KOPT-K1 (cell line): ENCODE measurements around the gene ATP6V1B1.

ENCODE experiments used
- H3K27ac ChIP-seq: fragments of 200-600 bp; sonication (generic); 2 replicates; pipeline ENCODE4 v1.5.1; 2016; ENCODE audit warnings: antibody characterized with exemption, mild to moderate bottlenecking, low read depth, low read length; ENCODE audit not compliant: poor library complexity, severe bottlenecking
- H3K36me3 ChIP-seq: fragments of 200-600 bp; sonication (generic); 2 replicates; pipeline ENCODE4 v1.5.1; 2017; ENCODE audit warnings: antibody characterized with exemption, mild to moderate bottlenecking, low read length, moderate library complexity; ENCODE audit not compliant: insufficient read depth
- H3K9me3 ChIP-seq: fragments of 200-600 bp; sonication (generic); 2 replicates; pipeline ENCODE4 v1.5.1; 2017; ENCODE audit warnings: antibody characterized with exemption, low read length, mild to moderate bottlenecking; ENCODE audit not compliant: insufficient read depth, poor library complexity, severe bottlenecking

Gene ATP6V1B1

DNA sequence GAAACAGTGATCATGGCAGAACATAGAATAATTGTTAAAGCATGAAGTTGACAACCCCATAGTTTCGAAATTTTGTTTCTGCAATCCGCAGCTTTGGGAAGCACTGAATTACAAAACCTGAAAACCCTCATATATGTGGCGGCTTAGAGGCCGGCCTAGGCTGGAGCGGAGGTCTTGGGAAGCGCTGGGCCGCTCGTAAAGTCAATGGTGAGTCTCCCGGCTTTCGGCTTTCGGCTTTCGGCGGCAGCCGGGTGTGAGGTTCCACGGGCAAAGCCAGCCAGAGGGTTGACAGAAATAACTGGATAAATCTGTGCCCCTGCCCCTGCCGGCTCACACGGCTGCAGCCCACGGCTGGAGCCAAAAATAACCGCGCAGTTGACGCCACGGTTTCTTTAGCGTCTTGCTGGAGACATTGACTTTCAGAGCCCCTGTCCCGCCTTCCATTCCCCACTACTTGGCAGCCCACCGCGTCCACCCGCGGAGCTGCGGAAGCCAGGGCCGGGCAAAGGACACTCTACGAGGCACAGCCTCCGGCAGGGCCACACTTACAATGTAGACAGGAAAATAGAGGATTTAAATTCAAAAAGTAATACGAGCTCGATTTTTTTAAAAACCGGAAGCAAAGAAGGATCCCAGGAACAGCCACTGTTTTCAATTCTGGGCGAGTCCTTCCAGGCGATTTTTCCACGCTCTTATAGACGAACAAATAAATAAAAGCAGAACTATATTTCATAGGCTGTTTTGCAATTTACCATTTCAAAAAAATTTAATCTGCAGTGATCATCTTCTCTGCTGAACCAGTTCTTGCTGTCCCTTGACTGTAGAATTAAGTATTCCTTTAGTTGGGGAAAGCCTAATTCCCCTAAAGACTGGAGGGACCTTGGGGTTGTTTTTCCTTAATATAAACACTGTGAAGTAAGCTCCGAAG lies 28.3 kb upstream of the ATP6V1B1 start:
- H3K36me3 ChIP-seq = no peaks in the 10 kb centered on the region
- no peak overlapping the region for H3K27ac ChIP-seq
- H3K9me3 ChIP-seq = no peaks in the 10 kb centered on the region

DNA sequence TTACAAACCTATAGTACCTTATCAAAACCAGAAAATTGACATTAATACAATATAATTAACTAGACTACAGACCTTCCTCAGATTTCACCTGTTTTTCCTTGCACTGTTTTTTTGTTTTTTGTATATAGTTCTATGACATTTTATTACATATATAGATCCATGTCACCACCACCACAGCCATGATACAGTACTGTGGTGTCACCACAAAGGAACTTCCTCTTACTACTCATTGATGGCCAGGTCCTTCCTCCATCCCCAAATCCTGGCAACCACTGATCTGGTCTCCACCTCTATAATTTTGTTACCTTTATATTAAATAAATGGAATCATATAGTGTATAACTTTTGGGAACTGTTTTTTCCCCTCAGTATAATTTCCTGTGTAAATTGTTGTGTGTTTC lies 19.4 kb upstream of the ATP6V1B1 start:
- no peak overlapping the region for H3K27ac ChIP-seq
- no peaks in the 10 kb centered on the region for H3K9me3 ChIP-seq
- no peaks in the 10 kb centered on the region for H3K36me3 ChIP-seq

DNA sequence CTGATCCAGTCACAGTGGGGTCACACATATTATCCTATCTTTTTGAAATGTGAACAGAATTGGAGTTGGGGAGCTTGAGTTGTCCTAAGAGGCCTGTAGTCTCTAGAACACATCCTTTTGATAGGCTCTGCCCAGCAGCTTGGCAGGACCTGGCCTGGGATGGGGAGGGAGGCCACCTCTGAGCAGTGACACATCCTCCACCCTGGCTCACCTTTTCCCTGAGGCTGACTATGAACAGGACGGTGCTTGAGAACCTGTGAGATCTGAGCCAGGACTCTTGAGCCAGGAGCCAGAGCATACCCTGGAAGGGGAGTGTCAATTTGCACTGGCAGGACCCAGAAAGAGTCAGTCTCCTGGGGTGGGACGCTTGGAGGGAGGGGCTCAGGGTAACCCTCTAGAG lies 17.7 kb upstream of the ATP6V1B1 start:
- no peak overlapping the region for H3K27ac ChIP-seq
- H3K9me3 ChIP-seq = no peaks in the 10 kb centered on the region
- no peaks in the 10 kb centered on the region for H3K36me3 ChIP-seq

DNA sequence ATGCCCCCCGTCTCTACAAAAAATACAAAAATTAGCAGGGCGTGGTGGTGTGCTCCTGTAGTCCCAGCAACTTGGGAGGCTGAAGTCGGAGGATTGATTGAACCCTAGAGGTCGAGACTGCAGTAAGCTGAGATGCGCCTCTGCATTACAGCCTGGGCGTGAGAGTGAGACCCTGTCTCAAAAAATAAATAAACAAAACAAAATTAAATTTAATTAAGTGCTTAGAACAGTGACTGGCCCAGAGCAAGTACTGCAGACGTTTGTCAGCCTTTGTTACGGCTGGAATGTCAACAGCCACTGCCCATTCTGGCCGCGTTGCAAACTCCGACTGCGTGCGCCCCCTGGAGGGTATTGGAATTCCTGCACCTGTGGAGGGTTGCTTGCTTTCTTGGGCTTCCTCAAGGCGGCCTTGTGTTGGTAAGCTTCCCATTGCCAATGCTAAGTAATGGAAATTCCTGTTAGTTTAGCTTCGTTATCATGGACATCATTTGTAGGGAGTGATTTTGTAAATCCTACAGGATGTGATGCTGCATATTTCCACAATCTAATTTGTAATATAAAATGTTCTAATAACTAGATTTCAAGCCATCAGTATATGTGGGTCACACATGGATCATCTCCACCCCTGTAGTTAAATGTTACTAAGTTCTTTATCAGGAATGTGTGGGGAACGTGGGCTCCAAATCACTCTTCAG lies 15.9 kb upstream of the ATP6V1B1 start:
- Histone ChIP-seq H3K36me3 (no peaks in the 10 kb centered on the region), H3K9me3 (no peaks in the 10 kb centered on the region), H3K27ac (no peak overlapping the region)

DNA sequence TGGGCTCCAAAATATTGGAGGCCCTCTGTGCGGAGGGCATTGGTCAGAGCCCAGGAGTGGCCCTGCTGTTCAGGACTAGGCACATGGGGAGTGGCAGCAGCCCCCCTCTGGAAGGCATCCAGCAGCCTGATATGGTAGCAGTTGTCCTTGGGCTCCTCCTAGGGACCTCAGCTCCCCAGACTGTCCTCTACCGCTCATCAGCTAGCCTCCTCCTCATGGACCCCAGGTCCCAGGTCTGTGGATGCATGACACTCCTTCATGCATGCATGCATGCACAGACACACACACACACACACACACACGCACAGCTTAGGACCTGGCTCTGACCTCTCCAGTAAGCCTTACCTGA lies 15.4 kb upstream of the ATP6V1B1 start:
- Histone ChIP-seq H3K9me3 (no peaks in the 10 kb centered on the region), H3K36me3 (no peaks in the 10 kb centered on the region), H3K27ac (no peak overlapping the region)

DNA sequence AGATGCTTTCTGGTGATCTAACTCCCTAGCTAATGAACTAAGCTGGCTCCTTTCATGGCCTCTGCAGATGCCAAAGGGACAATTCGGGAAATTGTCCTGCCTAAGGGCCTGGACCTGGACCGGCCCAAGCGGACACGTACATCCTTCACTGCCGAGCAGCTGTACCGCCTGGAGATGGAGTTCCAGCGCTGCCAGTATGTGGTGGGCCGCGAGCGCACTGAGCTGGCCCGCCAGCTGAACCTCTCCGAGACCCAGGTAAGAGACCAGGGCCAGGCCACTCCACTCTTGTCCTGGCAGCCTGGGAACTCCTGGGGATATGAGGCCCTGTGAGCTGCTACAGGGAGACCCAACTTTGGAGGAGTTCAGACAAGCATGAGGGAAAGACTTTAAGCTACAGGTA lies 14.7 kb upstream of the ATP6V1B1 start:
- H3K9me3 ChIP-seq = no peaks in the 10 kb centered on the region
- H3K36me3 ChIP-seq = no peaks in the 10 kb centered on the region
- no peak overlapping the region for H3K27ac ChIP-seq

DNA sequence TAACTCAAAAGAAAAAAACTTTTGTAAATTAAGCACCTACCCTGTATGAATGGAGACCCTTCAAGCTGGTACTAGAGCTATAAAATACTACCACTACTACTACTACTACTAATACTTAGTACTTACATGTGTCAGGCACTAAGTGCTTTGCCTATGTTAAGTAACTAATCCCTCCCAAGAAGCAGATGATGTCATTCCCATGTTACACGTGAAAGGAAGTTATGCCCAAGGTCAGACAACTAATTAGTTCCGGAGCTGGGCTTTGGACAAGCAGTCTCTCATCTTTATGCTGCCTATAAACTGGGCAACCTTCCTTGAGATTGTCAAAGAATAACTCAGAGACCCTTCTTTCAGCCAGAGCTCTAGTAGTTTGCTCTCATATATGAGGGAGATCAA lies 13.9 kb upstream of the ATP6V1B1 start:
- H3K9me3 ChIP-seq = no peaks in the 10 kb centered on the region
- H3K27ac ChIP-seq = no peak overlapping the region
- H3K36me3 ChIP-seq = no peaks in the 10 kb centered on the region

DNA sequence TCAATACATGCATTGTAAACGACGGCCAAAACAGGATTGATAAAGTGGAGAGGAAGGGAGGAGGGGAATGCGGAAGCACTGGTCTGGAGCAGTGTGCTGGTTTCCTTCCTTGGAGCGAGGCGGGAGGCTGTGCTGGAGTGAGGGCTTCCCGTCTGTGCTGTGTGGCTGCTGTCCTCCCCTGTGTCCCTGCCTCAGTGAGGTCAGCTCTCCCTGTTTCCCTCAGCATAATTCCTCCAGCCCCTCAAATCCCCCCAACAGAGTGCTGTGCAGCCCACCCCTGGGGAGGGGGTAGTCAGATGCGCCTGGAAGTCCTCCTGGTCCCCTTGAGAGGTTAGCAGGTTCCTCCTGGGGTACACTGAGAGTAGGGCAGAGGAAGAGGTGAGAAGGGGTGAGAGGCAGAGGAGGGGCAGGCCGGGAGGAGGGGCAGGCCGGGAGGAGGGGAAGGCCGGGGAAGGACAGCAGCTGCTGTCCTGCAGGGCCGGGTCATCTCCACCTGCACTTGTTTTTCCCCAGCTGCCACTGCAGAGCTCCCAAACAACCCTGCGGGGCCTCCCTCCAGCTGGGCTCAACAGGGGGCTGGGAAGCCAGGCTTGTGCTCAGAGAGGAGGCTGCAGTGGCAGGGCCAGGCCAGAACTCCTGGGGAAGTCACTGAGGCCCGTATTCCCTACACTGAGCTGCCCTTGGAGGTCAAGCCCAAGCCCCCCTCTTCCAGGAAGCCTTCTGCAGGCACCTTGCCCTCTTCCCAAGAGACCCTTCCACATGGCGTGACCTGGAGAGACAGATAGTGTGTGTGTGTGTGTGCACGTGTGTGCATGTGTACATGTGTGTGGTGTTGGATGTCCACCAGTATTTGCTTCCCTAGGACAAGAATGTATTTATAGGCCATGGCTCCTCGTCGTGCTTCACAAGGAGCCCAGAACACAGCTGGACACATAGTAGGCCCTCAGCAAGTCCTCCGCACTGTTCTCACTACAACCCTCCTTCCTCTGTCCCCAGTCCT lies 13.2 kb upstream of the ATP6V1B1 start:
- no peak overlapping the region for H3K27ac ChIP-seq
- no peaks in the 10 kb centered on the region for H3K36me3 ChIP-seq
- H3K9me3 ChIP-seq = no peaks in the 10 kb centered on the region

DNA sequence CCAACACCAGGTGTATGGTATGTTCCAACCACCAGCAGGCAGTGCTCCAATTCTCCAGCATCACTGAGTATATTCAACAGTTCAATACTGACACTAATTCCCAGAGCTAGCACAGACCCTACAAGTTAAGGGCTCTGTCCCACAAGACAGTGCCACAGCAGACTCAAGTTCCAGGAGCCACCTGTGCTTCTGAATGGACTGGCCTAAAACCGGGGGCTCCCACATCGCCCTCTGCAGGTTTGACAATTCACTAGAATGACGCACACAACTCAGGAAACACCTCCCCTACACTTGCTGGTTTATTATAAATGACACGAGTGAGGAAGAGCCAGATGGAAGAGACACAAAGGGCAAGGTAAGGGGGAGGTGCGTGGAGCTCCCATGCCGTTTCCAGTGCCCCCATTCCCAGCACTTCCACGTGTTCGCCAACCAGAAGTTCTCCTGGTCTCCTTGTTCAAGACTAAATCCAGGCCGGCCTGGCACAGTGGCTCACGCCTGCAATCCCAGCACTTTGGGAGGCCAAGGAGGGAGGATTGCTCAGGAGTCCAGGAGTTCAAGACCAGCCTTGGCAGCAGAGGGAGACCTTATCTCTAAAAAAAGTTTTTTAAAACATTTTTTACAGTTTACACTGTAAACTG lies 12.2 kb upstream of the ATP6V1B1 start:
- no peak overlapping the region for H3K27ac ChIP-seq
- H3K36me3 ChIP-seq = no peaks in the 10 kb centered on the region
- no peaks in the 10 kb centered on the region for H3K9me3 ChIP-seq

DNA sequence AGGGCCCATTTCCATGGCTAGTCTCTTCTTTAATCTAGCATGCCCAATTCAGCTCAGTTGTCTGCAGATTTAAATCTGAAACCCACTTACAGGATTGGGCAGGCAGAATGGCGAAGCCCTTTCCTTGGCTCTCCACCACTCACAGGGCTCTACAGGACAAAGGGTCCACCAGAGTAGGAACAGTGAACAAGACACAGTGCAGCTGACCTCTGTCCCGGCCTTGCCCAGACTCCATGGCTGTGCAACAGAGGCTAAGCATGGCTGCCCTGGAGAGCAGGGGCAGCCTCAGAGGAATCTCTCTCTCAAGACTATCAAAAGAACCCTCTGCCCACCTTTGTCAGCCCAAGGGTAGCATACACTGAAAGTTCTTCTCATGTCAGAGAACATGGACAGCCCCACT lies 9.7 kb upstream of the ATP6V1B1 start:
- Histone ChIP-seq H3K9me3 (no peaks in the 10 kb centered on the region), H3K27ac (no peak overlapping the region), H3K36me3 (no peaks in the 10 kb centered on the region)

DNA sequence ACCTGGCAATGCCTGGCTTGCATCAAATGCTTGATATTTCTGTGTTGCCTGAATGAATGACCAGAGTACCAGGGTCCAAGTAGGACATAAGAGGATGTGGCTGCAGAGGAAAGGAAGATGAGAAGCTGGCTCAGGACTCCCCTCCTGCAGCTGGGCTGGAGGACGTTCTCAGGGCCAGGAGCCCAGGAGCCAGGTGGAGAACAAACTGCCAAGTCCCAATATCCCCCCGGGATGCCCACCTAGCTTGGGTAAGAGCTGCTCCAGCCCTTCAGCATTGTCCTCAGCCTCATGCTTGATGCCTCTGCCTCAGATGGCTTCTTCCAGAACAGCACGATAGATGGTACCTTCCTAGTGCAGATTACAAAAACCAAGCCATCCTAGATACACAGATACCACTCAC lies 8.6 kb upstream of the ATP6V1B1 start:
- H3K27ac ChIP-seq = no peak overlapping the region
- H3K9me3 ChIP-seq = no peaks in the 10 kb centered on the region
- H3K36me3 ChIP-seq = no peaks in the 10 kb centered on the region

DNA sequence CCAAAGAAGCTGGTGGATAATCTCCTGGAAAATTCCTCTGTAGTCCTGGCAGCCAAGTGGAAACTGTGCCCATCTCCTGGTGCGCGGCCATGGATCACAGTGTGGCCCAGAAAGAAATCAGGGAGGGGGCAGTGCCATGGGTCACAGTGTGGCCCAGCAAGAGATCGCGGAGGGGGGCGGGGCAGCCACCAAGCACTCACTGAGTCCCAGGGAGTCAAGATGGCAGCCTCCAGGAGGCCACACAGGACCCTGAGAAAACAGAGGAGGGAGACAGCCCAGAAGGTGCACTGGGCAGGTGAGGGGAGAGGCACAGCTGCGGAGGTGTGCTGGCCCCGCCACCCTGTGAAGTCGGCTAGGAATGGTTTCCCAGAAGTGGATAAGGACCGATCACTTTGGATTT lies 8.1 kb upstream of the ATP6V1B1 start:
- no peak overlapping the region for H3K27ac ChIP-seq
- H3K9me3 ChIP-seq = no peaks in the 10 kb centered on the region
- H3K36me3 ChIP-seq = no peaks in the 10 kb centered on the region

DNA sequence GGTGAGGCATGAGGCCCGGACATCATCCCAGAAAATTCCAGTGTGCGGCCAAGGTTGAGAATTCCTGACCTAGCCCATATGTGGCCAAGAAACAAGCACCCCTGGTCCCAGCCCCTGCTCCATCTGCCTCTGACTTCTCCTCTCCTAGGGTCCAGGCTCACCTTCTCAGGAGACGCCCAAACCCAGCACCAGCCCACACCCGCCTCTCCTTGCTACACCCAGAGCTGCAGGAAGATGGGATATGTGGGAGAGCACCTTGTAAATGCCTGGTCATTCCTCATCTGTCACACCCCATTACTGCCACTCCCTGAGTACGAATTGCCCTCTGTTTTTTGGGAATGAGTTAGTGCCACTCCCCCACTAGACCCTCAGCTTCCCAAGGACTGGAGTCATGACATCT lies 7.3 kb upstream of the ATP6V1B1 start:
- H3K9me3 ChIP-seq = no peaks in the 10 kb centered on the region
- no peaks in the 10 kb centered on the region for H3K36me3 ChIP-seq
- H3K27ac ChIP-seq = no peak overlapping the region

DNA sequence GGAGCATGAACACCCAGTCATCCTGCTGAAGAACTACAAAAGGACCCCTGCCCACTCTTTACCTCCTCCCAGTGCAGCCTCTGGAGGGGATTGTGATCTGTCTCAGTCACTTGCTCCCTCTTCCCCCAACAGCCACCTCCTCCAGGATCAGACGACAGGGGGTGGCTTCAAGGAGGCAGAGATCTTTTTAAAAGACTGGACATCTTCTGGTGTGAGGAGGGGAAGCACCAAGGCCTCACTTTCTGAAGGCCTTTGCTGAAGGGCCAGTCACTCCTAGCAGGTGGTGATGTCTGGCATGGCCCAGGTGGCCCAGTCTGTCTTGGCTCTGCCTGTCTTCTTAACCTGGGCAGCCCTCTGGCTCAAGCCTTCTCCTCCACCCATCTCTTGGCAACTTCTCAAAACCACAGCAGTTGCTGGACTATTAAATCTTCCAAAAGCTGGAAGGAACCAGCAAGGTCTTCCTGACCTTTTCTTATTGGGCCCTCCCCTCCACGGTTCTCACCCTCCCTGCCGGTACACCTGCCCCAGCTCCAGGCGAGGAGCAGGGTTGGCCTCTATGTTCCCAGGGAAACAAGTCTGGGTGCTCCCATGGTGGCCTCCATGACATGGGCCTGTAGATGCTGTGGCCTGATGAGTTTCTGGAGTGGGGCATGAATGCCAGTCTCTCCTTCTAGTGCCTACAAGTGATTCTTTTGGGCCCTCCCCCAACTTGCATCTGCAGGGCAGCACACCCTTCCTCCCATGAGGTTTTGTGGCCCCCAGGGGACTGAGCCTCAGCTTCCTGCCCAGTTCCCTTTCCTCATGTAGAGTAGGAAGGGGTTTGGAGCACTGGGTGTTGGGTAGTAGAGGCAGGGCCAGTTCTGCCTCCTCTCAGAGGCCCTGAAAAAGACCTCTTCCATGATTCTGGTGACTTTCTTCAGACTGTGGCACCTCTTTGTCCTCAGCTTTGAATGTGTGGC lies 5.0 kb upstream of the ATP6V1B1 start:
- Histone ChIP-seq H3K9me3 (no peaks in the 10 kb centered on the region), H3K36me3 (no peaks in the 10 kb centered on the region), H3K27ac (no peak overlapping the region)
